Right ventricle myocardium inferior (tissue), 1 donor: ENCODE data around the gene NFIC. TPM values are rescaled to one million over a fixed set of nuclear protein-coding genes. Genes with fewer than 3 reads are reported as not detected.

Experiments used
- total RNA-seq: library from RNA; stranded (reverse); fragmentation: NEBNext Ultra II Directional; extraction: Animal tissue kit (Norgen Biotek cat#: 25700); gene quantifications from one replicate; pipeline ENCODE4 v1.2.1, GENCODE V29; 2021
- donor health status: DM: no; HTN: yes; CAD: no; lungs with severe emphysema.

Gene NFIC
- total RNA-seq, 1 donor from 2014 or later = 164 TPM

Other genes starting within 250 kb of the NFIC start
- 2.9 TPM for gene GNA15, start 230.6 kb upstream of the NFIC start, total RNA-seq
- 1.2 TPM for gene S1PR4, start 187.8 kb upstream of the NFIC start, total RNA-seq
- gene NCLN, start 180.7 kb upstream of the NFIC start, total RNA-seq = 23.7 TPM
- not detected for gene CELF5, start 141.9 kb upstream of the NFIC start, total RNA-seq
- gene SMIM24, start 113.9 kb downstream of the NFIC start, total RNA-seq = not detected
- gene SMIM44, start 116.9 kb downstream of the NFIC start, total RNA-seq = not detected
- gene DOHH, start 134.1 kb downstream of the NFIC start, total RNA-seq = 11.1 TPM
- gene FZR1, start 139.7 kb downstream of the NFIC start, total RNA-seq = 19.4 TPM
- gene TEKTIP1, start 172.6 kb downstream of the NFIC start, total RNA-seq = not detected
- gene MFSD12, start 191.0 kb downstream of the NFIC start, total RNA-seq = 23.7 TPM
- gene HMG20B, start 206.4 kb downstream of the NFIC start, total RNA-seq = 37.0 TPM
- gene GIPC3, start 218.9 kb downstream of the NFIC start, total RNA-seq = 2.7 TPM
- 4.1 TPM for gene TBXA2R, start 240.3 kb downstream of the NFIC start, total RNA-seq